Gastrocnemius medialis (tissue), 4 donors: ENCODE results near the gene CFAP44.

Source experiments
- POLR2A ChIP-seq, 2 donors: fragments of 450-650 bp; IDR thresholded peaks; one replicate each; pipeline ENCODE4 v1.6.1; 2017; ENCODE audit warnings: antibody characterized with exemption in 2 of 2, mild to moderate bottlenecking in 2 of 2, moderate library complexity in 2 of 2
- TF ChIP-seq, protein P1 (sequence below), 5 experiments: fragments of 450-650 bp in 3 of 5; fragments of 200-600 bp in 2 of 5; sonication (generic) in 2 of 5; IDR thresholded peaks in 4 of 5; conservative IDR thresholded peaks in 1 of 5; 1 replicate in 4 of 5; 2 replicates in 1 of 5; pipeline ENCODE4 v1.5.1; 2016 to 2019; ENCODE audit warnings: antibody characterized with exemption in 5 of 5, mild to moderate bottlenecking in 3 of 5, moderate library complexity in 3 of 5

DNA sequence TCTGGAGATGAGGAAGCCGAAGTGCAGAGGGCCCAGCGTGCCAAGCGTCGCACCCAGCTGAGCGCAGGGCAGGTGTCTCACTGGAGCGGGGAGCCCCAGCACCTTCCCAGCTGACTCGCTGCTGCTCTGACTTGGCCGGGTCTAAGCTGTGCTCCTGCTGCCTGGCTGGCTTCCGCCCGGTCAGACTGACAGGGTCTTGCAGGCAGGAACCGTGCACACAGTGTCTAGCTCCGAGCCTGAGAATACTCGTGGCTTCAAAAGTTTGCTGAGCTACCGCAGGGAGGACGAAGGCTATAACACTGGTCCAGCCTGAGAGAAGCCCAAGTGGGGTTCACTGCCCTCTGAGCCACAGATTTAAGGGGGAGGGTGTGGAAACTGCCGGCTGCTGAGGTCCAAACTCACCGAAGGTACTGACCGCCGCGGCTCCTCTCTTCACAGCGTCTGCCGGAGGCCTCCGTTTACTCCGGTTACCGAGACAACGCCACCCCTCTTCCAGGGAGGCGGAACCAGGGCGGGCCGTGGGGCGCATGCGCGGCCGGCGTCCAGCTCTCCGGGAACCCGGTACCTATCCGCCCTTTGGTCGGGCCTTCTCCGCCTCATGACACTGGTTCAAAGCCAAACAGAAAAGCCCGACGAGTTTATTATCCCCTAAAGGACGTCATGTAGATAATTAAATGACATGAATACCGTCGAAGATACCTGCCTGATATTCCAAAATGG is at the start of gene CFAP44:
- TF ChIP-seq, protein P1, sequence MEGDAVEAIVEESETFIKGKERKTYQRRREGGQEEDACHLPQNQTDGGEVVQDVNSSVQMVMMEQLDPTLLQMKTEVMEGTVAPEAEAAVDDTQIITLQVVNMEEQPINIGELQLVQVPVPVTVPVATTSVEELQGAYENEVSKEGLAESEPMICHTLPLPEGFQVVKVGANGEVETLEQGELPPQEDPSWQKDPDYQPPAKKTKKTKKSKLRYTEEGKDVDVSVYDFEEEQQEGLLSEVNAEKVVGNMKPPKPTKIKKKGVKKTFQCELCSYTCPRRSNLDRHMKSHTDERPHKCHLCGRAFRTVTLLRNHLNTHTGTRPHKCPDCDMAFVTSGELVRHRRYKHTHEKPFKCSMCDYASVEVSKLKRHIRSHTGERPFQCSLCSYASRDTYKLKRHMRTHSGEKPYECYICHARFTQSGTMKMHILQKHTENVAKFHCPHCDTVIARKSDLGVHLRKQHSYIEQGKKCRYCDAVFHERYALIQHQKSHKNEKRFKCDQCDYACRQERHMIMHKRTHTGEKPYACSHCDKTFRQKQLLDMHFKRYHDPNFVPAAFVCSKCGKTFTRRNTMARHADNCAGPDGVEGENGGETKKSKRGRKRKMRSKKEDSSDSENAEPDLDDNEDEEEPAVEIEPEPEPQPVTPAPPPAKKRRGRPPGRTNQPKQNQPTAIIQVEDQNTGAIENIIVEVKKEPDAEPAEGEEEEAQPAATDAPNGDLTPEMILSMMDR (IDR thresholded peaks at IDR 0.05 in 4 of 5, conservative IDR thresholded peaks at IDR 0.05 in 1 of 5): no peak
- TF ChIP-seq POLR2A (IDR thresholded peaks at IDR 0.05): no peak
